ENCODE results near the gene IRF4. TPM values are rescaled to one million over a fixed set of nuclear protein-coding genes. Genes with fewer than 3 reads are reported as not detected.
"Not testable (repeated sequence)": the region's sequence is repeated elsewhere in the genome, so short reads cannot be mapped to it uniquely, and the experiment has no call there.

Gene IRF4
- total and polyA plus RNA-seq, 3 donors from 2014 or later, result 1.8 to 7.4 (median 3.7) TPM

- TF ChIP-seq CTCF (IDR thresholded peaks at IDR 0.05) (no peak), POLR2A (IDR thresholded peaks at IDR 0.05) (no peak)
- H3K27ac ChIP-seq, result no peak overlapping the region
- H3K4me1 ChIP-seq, result no peaks in the 10 kb centered on the region
- H3K27me3 ChIP-seq, result no peaks in the 10 kb centered on the region
- no peak for DNase-seq
- 80 to 86% methylated on average over 8 of the region's 8 CpGs for WGBS, 2 donors
- no peaks in the 10 kb centered on the region for H3K9me3 ChIP-seq
- H3K36me3 ChIP-seq (ENCODE audit: low read depth, missing control alignments), result no peaks in the 10 kb centered on the region
- no peak overlapping the region for H3K4me3 ChIP-seq
- intact Hi-C loops (cut with DNase I; ENCODE audit: low total_unique reads), result no loop called here
These were observed 18.5 kb upstream of the IRF4 start for GRCh38 chr6:373031-373430.

- no peaks in the 10 kb centered on the region for H3K36me3 ChIP-seq (ENCODE audit: low read depth, missing control alignments)
- no peaks in the 10 kb centered on the region for H3K9me3 ChIP-seq
- intact Hi-C loops (cut with DNase I; ENCODE audit: low total_unique reads), result no loop called here
- no peaks in the 10 kb centered on the region for H3K4me1 ChIP-seq
- TF ChIP-seq CTCF (IDR thresholded peaks at IDR 0.05) (no peak), POLR2A (IDR thresholded peaks at IDR 0.05) (no peak)
- 70 to 76% methylated on average over 26 of the region's 26 CpGs for WGBS, 2 donors
- no peak for DNase-seq
- no peak overlapping the region for H3K27ac ChIP-seq
- H3K27me3 ChIP-seq, result no peaks in the 10 kb centered on the region
- H3K4me3 ChIP-seq, result no peak overlapping the region
These were observed 17.5 kb upstream of the IRF4 start for GRCh38 chr6:373773-374724.

- WGBS, 2 donors, result 85% methylated on average over 8 of the region's 8 CpGs
- TF ChIP-seq CTCF (IDR thresholded peaks at IDR 0.05), result no peak
- no peak for TF ChIP-seq POLR2A (IDR thresholded peaks at IDR 0.05)
- Histone ChIP-seq H3K27ac (no peak overlapping the region), H3K36me3 (ENCODE audit: low read depth, missing control alignments) (no peaks in the 10 kb centered on the region), H3K4me1 (no peaks in the 10 kb centered on the region), H3K9me3 (no peaks in the 10 kb centered on the region), H3K4me3 (no peak overlapping the region), H3K27me3 (no peaks in the 10 kb centered on the region)
- DNase-seq, result no peak
- intact Hi-C loops (cut with DNase I; ENCODE audit: low total_unique reads), result no loop called here
These were observed 16.6 kb upstream of the IRF4 start for GRCh38 chr6:374956-375355.

GRCh38 chr6:376827-377640, 14.5 kb upstream of the IRF4 start:
- DNase-seq, result no peak
- 72 to 74% methylated on average over 10 of the region's 10 CpGs for WGBS, 2 donors
- intact Hi-C loops (cut with DNase I; ENCODE audit: low total_unique reads), result no loop called here
- Histone ChIP-seq H3K27me3 (no peaks in the 10 kb centered on the region), H3K36me3 (ENCODE audit: low read depth, missing control alignments) (no peaks in the 10 kb centered on the region), H3K27ac (no peak overlapping the region), H3K9me3 (no peaks in the 10 kb centered on the region), H3K4me1 (no peaks in the 10 kb centered on the region), H3K4me3 (no peak overlapping the region)
- TF ChIP-seq POLR2A (IDR thresholded peaks at IDR 0.05) (no peak), CTCF (IDR thresholded peaks at IDR 0.05) (no peak)

GRCh38 chr6:377641-378020, 13.9 kb upstream of the IRF4 start:
- intact Hi-C loops (cut with DNase I; ENCODE audit: low total_unique reads); H3K4me3 ChIP-seq; DNase-seq; H3K9me3 ChIP-seq; H3K27ac ChIP-seq; H3K36me3 ChIP-seq (ENCODE audit: low read depth, missing control alignments); H3K27me3 ChIP-seq; H3K4me1 ChIP-seq: not testable (repeated sequence)
- WGBS, 2 donors, result 90% methylated on average over 13 of the region's 13 CpGs

Data from testis (tissue), 3 donors.